ENCODE data around the gene MCM8. TPM values are rescaled to one million over a fixed set of nuclear protein-coding genes. Genes with fewer than 3 reads are reported as not detected.

MCM8 gene
- total RNA-seq, 2 donors from 2014 or later, result 26.1 to 43.0 TPM

DNA sequence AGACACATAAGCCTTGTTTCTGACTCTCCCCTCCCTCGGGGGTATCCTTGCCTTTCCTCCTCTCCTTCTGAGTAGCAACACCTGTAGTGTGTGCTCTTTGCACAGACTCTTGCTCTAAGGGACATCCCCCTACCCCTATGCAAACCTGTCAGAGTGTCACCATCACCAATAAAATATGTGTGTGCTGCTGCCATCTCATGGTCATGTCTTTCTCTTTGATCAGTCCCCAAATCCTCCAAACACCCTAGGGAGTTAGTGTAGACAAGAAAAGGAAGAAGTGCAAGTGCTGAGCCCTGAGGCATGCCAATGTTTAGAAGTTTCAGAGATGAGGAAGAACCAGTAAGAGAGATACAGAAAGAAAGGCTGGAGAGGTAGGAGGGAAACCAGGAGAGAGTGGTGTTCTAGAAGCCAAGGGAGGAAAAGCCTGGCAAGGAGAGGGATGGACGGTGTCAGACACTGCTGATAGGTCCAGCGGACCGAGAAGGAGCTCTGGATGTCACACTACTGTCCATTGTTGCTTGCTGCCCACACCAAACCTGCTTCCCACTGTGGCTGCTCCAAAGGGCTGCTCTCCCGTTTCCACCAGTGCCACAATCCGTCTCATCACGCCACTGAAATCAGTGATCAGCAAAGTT is 16.5 kb upstream of the MCM8 start:
- Mint-ChIP-seq H3K4me3 (no peak overlapping the region), H3K27me3 (ENCODE audit: insufficient read depth) (peaks cover 5% of the 10 kb centered on the region), H3K36me3 (ENCODE audit: low read depth) (peaks cover 6% of the 10 kb centered on the region), H3K4me1 (no peaks in the 10 kb centered on the region), H3K9me3 (no peaks in the 10 kb centered on the region), H3K27ac (no peak overlapping the region)
- Histone ChIP-seq H3K4me1 (ENCODE audit: control insufficient read depth, insufficient read depth, low read length) (no peaks in the 10 kb centered on the region), H3K27me3 (ENCODE audit: control insufficient read depth, insufficient read depth, low read length, poor library complexity, severe bottlenecking) (peaks cover 9% of the 10 kb centered on the region), H3K9me3 (ENCODE audit: control insufficient read depth, low read length) (no peaks in the 10 kb centered on the region), H3K36me3 (ENCODE audit: control insufficient read depth, insufficient read depth, low read length) (peaks cover 12% of the 10 kb centered on the region), H3K27ac (ENCODE audit: low read depth, low read length) (no peak overlapping the region), H3K9ac (ENCODE audit: extremely low read depth, low read length, poor library complexity, severe bottlenecking) (no peak overlapping the region), H3K4me3 (ENCODE audit: low read length) (no peak overlapping the region)
- peak; percentile 60 for DNase-seq
- TF ChIP-seq, protein P1, sequence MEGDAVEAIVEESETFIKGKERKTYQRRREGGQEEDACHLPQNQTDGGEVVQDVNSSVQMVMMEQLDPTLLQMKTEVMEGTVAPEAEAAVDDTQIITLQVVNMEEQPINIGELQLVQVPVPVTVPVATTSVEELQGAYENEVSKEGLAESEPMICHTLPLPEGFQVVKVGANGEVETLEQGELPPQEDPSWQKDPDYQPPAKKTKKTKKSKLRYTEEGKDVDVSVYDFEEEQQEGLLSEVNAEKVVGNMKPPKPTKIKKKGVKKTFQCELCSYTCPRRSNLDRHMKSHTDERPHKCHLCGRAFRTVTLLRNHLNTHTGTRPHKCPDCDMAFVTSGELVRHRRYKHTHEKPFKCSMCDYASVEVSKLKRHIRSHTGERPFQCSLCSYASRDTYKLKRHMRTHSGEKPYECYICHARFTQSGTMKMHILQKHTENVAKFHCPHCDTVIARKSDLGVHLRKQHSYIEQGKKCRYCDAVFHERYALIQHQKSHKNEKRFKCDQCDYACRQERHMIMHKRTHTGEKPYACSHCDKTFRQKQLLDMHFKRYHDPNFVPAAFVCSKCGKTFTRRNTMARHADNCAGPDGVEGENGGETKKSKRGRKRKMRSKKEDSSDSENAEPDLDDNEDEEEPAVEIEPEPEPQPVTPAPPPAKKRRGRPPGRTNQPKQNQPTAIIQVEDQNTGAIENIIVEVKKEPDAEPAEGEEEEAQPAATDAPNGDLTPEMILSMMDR (conservative IDR thresholded peaks at IDR 0.05), result peak; percentile 64
- 87 to 89% methylated on average over 5 to 7 of the region's 7 CpGs for WGBS, 2 experiments (ENCODE audit: insufficient coverage in 1 of 2, insufficient read length in 1 of 2)

GRCh38 chr20:5935384-5935783 is 15.1 kb upstream of the MCM8 start:
- H3K27ac Mint-ChIP-seq, result no peak overlapping the region
- no peaks in the 10 kb centered on the region for H3K4me1 ChIP-seq (ENCODE audit: control insufficient read depth, insufficient read depth, low read length)
- no peak overlapping the region for H3K27ac ChIP-seq (ENCODE audit: low read depth, low read length)
- no peaks in the 10 kb centered on the region for H3K9me3 ChIP-seq (ENCODE audit: control insufficient read depth, low read length)
- H3K36me3 Mint-ChIP-seq (ENCODE audit: low read depth), result peaks cover 14% of the 10 kb centered on the region
- H3K4me1 Mint-ChIP-seq, result no peaks in the 10 kb centered on the region
- H3K27me3 Mint-ChIP-seq (ENCODE audit: insufficient read depth), result peaks cover 2% of the 10 kb centered on the region
- peaks cover 22% of the 10 kb centered on the region for H3K36me3 ChIP-seq (ENCODE audit: control insufficient read depth, insufficient read depth, low read length)
- TF ChIP-seq, protein P1 (conservative IDR thresholded peaks at IDR 0.05), result no peak
- peaks cover 9% of the 10 kb centered on the region for H3K27me3 ChIP-seq (ENCODE audit: control insufficient read depth, insufficient read depth, low read length, poor library complexity, severe bottlenecking)
- whole genome bisulfite sequencing, 2 experiments (ENCODE audit: insufficient coverage in 1 of 2, insufficient read length in 1 of 2), result 100% methylated on average over 1 of the region's 1 CpG; no CpG with 5 or more reads in 1 of the 2 experiments
- no peak overlapping the region for H3K4me3 Mint-ChIP-seq
- H3K9me3 Mint-ChIP-seq, result no peaks in the 10 kb centered on the region
- H3K9ac ChIP-seq (ENCODE audit: extremely low read depth, low read length, poor library complexity, severe bottlenecking), result no peak overlapping the region
- no peak for DNase-seq
- no peak overlapping the region for H3K4me3 ChIP-seq (ENCODE audit: low read length)

- H3K27ac Mint-ChIP-seq, result no peak overlapping the region
- Histone ChIP-seq H3K36me3 (ENCODE audit: control insufficient read depth, insufficient read depth, low read length) (peaks cover 31% of the 10 kb centered on the region), H3K4me3 (ENCODE audit: low read length) (no peak overlapping the region), H3K9me3 (ENCODE audit: control insufficient read depth, low read length) (no peaks in the 10 kb centered on the region), H3K27me3 (ENCODE audit: control insufficient read depth, insufficient read depth, low read length, poor library complexity, severe bottlenecking) (peaks cover 1% of the 10 kb centered on the region), H3K4me1 (ENCODE audit: control insufficient read depth, insufficient read depth, low read length) (no peaks in the 10 kb centered on the region), H3K9ac (ENCODE audit: extremely low read depth, low read length, poor library complexity, severe bottlenecking) (no peak overlapping the region), H3K27ac (ENCODE audit: low read depth, low read length) (no peak overlapping the region)
- peaks cover 2% of the 10 kb centered on the region for H3K27me3 Mint-ChIP-seq (ENCODE audit: insufficient read depth)
- no peak overlapping the region for H3K4me3 Mint-ChIP-seq
- no peaks in the 10 kb centered on the region for H3K4me1 Mint-ChIP-seq
- H3K9me3 Mint-ChIP-seq, result no peaks in the 10 kb centered on the region
- H3K36me3 Mint-ChIP-seq (ENCODE audit: low read depth), result peaks cover 20% of the 10 kb centered on the region
- DNase-seq, result no peak
- WGBS, 2 experiments (ENCODE audit: insufficient coverage in 1 of 2, insufficient read length in 1 of 2), result 87% methylated on average over 3 of the region's 3 CpGs; no CpG with 5 or more reads in 1 of the 2 experiments
- TF ChIP-seq, protein P1 (conservative IDR thresholded peaks at IDR 0.05), result no peak
Observed at GRCh38 chr20:5936238-5936637, 14.2 kb upstream of the MCM8 start.
